GM21526 (cell line): ENCODE data around the gene CPT1A.

Source experiments
- ATAC-seq: cut with Tn5 transposase; IDR thresholded peaks from one replicate; pipeline ENCODE4 v1.9.1; 2021; ENCODE audit warnings: moderate library complexity; ENCODE audit not compliant: unreplicated experiment, low FRiP score

Gene CPT1A

GRCh38 chr11:68722143-68722542, 119.6 kb downstream of the CPT1A start:
- ATAC-seq: no peak

DNA sequence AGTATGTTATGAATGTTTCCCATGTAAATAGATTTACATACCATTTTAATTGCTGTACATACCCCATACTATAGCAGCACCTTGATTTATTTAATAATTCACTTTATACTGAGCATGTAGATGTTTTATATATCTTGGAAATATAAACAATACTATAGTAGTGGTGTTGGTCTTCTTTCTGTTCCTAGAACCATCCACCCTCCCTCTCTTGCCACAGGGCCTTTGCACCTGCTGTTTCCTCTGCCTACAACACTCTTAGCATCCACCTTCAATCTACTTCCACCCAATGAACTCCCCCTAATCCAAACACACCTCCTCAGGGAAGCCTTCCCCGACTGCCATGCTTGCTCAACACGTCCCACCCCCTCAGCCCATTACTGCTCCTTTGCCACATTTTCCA, 120.6 kb downstream of the CPT1A start:
- ATAC-seq: no peak

- no peak for ATAC-seq
Observed at GRCh38 chr11:68715456-68716122, 126.1 kb downstream of the CPT1A start.

GRCh38 chr11:68714060-68714856, 127.5 kb downstream of the CPT1A start:
- no peak for ATAC-seq

GRCh38 chr11:68711114-68711513, 130.6 kb downstream of the CPT1A start:
- no peak for ATAC-seq

GRCh38 chr11:68710409-68710808, 131.3 kb downstream of the CPT1A start:
- ATAC-seq: no peak

GRCh38 chr11:68709062-68709461, 132.7 kb downstream of the CPT1A start:
- ATAC-seq: no peak

DNA sequence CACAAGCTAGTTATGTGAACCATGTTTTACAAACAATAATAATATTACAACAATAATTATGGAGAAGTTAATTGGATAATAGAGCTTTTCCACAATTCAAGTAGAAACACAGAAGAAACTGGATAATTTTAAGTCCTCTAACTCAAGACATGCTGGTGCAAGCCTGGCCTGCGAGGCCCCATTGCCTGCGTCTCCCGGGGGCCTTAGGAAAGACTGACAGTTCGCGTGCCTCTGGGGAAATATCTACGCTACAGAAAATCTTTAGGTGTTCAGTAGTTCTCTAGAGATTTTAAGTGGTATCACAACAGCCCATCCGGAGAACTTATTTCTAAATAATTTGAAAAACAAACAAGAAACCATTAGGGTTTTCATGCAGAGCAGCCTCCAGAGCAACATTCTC, 134.2 kb downstream of the CPT1A start:
- no peak for ATAC-seq

DNA sequence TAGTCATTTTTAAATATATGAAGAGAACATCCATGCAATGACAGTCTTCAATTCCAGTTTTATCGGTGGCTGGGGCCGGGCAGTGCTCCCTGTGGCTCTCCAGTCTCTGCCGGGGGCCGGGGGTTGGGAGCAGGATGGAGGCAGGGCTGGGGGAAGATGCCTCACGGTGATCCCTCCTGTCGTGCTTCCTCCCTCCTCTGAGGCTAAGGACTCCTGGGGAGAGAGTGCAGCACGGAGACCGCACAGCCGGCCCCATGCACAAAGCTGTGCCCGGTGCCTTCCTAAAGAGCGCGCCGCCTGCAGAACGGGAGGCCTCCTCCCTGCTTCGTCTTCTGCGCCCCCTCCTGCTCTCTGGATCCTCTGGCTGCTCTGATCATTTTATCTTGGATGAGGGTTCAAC, 136.8 kb downstream of the CPT1A start:
- no peak for ATAC-seq
